SK-N-SH (cell line): ENCODE results near the gene CHD2.

ENCODE experiments used
- EP300 ChIP-seq, 2 experiments: IDR thresholded peaks; 2 replicates each; pipeline versions ENCODE4 v1.4.0 to v1.6.1; 2012; ENCODE audit warnings: borderline replicate concordance in 1 of 2, low read depth in 1 of 2, low read length in 1 of 2
- FOXM1 ChIP-seq: IDR thresholded peaks from 2 replicates; pipeline ENCODE4 v1.4.0; 2012; ENCODE audit warnings: low read depth, mild to moderate bottlenecking
- GABPA ChIP-seq: IDR thresholded peaks from 2 replicates; pipeline ENCODE4 v1.4.0; 2012; ENCODE audit warnings: low read depth, mild to moderate bottlenecking
- GATA2 ChIP-seq: sonication (generic); formaldehyde crosslinking; IDR thresholded peaks from 2 replicates; pipeline ENCODE4 v1.5.0; 2020; ENCODE audit warnings: mild to moderate bottlenecking, missing genetic modification reagents
- NRF1 ChIP-seq: IDR thresholded peaks from 2 replicates; pipeline ENCODE4 v1.6.1; 2012; ENCODE audit warnings: low read depth, mild to moderate bottlenecking, low read length
- POLR2AphosphoS5 ChIP-seq: IDR thresholded peaks from 2 replicates; pipeline ENCODE4 v1.6.1; 2012; ENCODE audit warnings: low read depth, low read length
- RAD21 ChIP-seq: IDR thresholded peaks from 2 replicates; pipeline ENCODE4 v1.6.1; 2012; ENCODE audit warnings: mild to moderate bottlenecking, low read length
- REST ChIP-seq: IDR thresholded peaks from 2 replicates; pipeline ENCODE4 v1.6.1; 2012; ENCODE audit warnings: mild to moderate bottlenecking, low read depth, low read length, moderate library complexity
- SMC3 ChIP-seq: IDR thresholded peaks from 2 replicates; pipeline ENCODE4 v1.6.1; 2012; ENCODE audit warnings: low read depth, low read length, improper control_type of control experiment
- TCF12 ChIP-seq: IDR thresholded peaks from 2 replicates; pipeline ENCODE4 v1.4.0; 2012
- TF ChIP-seq, protein P1 (sequence below): IDR thresholded peaks from 2 replicates; pipeline ENCODE4 v1.4.0; 2012; ENCODE audit warnings: low read depth
- TF ChIP-seq, protein P2 (sequence below): fragments of 200-600 bp; sonication (generic); IDR thresholded peaks from 2 replicates; pipeline ENCODE4 v1.6.1; 2017; ENCODE audit warnings: antibody characterized with exemption, mild to moderate bottlenecking, moderate library complexity

GRCh38 chr15:93059442-93059841 lies 159.3 kb downstream of the CHD2 start:
- TF ChIP-seq, protein P1, sequence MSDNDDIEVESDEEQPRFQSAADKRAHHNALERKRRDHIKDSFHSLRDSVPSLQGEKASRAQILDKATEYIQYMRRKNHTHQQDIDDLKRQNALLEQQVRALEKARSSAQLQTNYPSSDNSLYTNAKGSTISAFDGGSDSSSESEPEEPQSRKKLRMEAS, result no peak
- TF ChIP-seq, protein P2, sequence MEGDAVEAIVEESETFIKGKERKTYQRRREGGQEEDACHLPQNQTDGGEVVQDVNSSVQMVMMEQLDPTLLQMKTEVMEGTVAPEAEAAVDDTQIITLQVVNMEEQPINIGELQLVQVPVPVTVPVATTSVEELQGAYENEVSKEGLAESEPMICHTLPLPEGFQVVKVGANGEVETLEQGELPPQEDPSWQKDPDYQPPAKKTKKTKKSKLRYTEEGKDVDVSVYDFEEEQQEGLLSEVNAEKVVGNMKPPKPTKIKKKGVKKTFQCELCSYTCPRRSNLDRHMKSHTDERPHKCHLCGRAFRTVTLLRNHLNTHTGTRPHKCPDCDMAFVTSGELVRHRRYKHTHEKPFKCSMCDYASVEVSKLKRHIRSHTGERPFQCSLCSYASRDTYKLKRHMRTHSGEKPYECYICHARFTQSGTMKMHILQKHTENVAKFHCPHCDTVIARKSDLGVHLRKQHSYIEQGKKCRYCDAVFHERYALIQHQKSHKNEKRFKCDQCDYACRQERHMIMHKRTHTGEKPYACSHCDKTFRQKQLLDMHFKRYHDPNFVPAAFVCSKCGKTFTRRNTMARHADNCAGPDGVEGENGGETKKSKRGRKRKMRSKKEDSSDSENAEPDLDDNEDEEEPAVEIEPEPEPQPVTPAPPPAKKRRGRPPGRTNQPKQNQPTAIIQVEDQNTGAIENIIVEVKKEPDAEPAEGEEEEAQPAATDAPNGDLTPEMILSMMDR, result no peak
- no peak for TF ChIP-seq GATA2 (CRISPR knock-in tag)
- no peak for TF ChIP-seq REST
- TF ChIP-seq EP300 (IDR thresholded peaks at IDR 0.05; ENCODE audit: borderline replicate concordance in 1 of 2, low read depth in 1 of 2, low read length in 1 of 2), result no peak
- no peak for TF ChIP-seq NRF1
- TF ChIP-seq RAD21, result no peak
- TF ChIP-seq TCF12, result no peak
- TF ChIP-seq GABPA, result no peak
- TF ChIP-seq SMC3, result no peak
- no peak for TF ChIP-seq FOXM1
- TF ChIP-seq POLR2AphosphoS5, result no peak
